GM21367 (cell line): Measurements from ENCODE around the gene ECSIT.
"Not testable (repeated sequence)": the region's sequence is repeated elsewhere in the genome, so short reads cannot be mapped to it uniquely, and the experiment has no call there.

Experiments
- ATAC-seq: cut with Tn5 transposase; IDR thresholded peaks from one replicate; pipeline ENCODE4 v1.9.1; 2021; ENCODE audit not compliant: unreplicated experiment

Gene ECSIT

DNA sequence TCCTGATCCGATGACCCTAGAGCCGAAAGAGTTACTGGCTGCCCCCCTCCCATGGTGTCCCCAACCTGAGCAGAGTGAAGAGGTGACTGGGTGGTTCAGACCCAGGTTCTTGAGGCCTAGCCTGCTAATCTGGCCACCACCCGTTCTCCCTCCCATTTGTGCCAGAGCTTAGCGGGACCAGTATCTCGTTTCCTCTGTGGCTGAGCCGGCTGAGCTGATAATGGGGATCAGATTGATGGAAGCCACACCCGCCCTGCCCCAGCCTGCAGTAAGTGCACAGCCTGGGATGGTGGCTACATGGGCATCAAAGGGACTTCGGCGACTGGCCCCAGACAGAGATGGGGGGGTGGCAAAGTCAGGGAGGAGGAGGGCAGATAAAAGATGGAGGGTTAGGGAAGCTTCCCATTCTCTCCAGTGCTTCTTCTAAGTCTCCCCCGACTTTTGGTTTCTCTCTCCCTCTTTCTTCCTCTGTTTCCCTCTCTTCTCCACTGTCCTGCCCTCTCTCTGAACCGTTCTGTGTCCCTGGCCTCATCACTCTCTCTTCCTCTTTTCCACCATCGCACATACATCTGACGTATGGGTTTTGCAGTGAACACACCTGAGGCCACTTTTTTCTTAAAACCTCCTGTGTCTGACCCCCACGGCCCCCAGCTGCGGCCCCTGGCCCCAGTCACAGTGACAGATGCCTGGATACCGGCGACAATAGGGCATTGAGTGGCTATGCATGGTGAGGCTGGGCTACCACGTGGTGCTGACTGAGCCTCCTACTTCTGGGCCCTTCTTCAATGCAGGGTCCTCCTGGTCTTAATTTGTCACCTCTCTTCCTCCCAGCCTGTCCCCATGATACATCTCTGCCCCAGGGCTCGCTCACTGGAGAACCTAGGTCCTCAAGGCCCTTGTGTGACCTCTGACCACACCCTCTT lies 50.5 kb downstream of the ECSIT start:
- no peak for ATAC-seq

GRCh38 chr19:11475861-11476260 lies 53.1 kb downstream of the ECSIT start:
- ATAC-seq, result no peak

- ATAC-seq, result not testable (repeated sequence)
Measured at GRCh38 chr19:11475343-11475742, 53.6 kb downstream of the ECSIT start.

DNA sequence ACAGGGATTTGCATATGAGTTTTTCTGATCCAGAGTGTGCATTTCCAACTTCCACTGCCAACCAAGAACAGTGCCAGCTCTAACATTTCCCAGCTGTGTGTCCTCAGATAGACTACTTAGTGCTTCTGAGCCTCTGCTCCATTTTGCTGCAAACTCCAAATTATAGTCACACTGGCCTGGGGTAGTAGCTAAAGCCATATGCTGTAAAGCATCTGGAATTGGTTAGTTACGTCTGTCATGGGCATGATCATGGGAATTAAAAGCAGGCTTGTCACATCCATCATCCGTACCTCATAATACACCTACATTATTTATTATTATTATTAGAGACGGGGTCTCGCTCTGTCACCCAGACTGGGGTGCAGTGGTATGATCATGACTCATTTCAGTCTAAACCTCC lies 55.2 kb downstream of the ECSIT start:
- ATAC-seq, result no peak

GRCh38 chr19:11468266-11468845 lies 60.6 kb downstream of the ECSIT start:
- ATAC-seq, result not testable (repeated sequence)

- no peak for ATAC-seq
Measured at GRCh38 chr19:11465600-11465999, 63.3 kb downstream of the ECSIT start.

DNA sequence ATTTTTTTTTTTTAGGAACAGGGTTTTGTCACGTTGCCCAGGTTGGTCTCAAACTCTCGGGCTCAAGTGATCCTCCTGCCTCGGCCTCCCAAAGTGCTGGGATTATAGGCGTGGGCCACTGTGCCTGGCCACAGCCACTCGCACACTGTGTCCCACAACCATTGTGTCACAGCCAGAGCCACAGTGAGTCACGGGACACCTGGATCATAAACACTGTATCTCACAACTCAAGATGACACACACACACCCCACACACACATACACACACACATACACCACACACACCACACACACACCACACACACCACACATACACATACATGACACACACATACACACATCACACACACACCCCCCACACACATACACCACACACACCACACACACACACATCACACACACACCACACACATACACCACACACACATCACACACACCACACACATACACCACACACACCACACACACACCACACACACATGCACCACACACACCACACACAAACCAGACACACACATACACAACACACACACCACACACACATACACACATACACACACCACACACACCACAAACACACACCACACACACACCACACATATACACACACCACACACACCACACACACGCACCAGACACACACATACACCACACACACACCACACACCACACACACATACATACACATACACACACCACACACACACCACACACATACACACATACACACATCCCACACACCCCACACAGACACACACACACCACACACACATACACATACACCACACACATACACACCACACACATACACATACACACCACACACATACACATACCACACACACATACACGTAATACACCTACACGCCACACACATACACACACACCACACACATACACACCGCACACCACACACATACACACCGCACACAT lies 64.3 kb downstream of the ECSIT start:
- ATAC-seq, result no peak

GRCh38 chr19:11463391-11463790 lies 65.5 kb downstream of the ECSIT start:
- no peak for ATAC-seq

- ATAC-seq, result no peak
Measured at GRCh38 chr19:11461453-11461852, 67.5 kb downstream of the ECSIT start.

DNA sequence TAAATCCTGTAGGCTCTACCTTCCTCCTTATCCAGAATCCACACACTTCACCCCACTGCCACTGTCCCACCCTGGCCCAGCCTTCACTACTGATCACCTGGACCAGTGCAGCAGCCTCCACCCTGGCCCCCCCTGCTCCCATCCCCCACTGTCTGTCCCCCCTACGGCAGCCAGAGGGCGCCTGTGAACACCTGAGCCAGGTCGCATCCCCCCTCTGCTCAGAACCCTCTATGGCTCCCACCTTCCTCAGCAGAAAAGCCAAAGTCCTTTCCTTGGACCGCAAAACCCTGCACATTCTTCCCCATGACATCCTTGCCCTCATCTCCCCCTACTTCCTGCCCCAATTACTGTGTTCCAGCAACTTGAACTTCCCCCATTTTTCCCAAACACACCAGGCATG lies 68.7 kb downstream of the ECSIT start:
- no peak for ATAC-seq

DNA sequence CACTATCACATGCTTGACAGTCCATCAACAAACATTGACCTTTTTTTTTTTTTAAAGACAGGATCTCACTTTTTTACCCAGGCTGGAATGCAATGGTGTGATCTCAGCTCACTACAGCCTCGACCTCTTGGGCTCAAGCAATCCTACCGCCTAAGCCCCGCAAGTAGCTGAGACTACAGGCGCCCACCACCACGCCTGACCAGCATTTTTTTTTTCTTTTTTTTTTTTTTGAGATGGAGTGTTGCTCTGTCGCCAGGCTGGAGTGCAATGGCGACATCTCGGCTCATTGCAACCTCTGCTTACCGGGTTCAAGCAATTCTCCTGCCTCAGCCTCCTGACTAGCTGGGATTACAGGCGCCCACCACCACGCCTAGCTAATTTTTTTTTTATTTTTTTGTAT lies 70.0 kb downstream of the ECSIT start:
- not testable (repeated sequence) for ATAC-seq

- no peak for ATAC-seq
Measured at GRCh38 chr19:11458236-11458900, 70.6 kb downstream of the ECSIT start.

DNA sequence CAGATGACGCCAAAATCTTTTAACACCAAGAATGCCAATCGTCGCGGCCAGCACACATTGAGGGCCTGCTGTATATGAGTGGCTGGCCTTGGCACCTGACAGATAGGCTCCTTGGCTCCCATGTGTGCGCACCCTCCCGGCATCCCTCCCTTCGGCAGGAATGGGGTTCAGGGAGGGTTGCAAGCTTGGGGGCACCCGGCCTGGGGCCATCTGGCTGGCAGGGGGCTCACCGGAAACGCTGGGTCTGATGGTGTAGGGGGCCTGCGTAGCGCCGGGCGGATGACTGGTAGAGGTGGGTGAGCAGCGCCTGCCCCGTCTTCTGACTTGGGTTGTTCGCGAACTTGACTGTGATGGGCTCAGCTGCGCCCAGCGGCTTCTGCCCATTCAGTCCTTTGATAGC lies 71.1 kb downstream of the ECSIT start:
- ATAC-seq, result no peak

GRCh38 chr19:11457115-11457514 lies 71.8 kb downstream of the ECSIT start:
- no peak for ATAC-seq

DNA sequence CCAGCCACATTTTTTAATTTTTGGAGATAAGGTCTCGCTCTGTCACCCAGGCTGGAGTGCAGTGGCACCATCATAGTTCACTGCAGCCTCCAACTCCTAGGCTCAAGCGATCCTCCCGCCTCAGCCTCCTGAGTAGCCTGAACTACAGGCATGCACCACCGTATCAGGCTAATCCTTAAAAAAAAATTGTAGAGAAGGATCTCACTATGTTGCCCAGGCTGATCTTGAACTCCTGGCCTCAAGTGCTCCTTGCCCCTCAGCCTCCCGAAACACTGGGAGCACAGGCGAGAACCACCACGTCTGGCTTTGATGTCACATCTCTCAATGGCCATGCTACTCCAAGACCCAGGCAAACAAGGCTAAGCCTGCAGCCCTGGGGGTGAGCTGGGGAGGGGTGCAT lies 72.3 kb downstream of the ECSIT start:
- no peak for ATAC-seq
